Measurements from ENCODE around the gene TRABD2A.

TRABD2A gene

GRCh38 chr2:84847326-84848050 lies 33.4 kb downstream of the TRABD2A start:
- DNase-seq, result no peak

GRCh38 chr2:84846741-84847142 lies 34.1 kb downstream of the TRABD2A start:
- DNase-seq, result no peak

GRCh38 chr2:84846041-84846663 lies 34.7 kb downstream of the TRABD2A start:
- DNase-seq, result peak; percentile 66

- no peak for DNase-seq
These were observed 36.7 kb downstream of the TRABD2A start for GRCh38 chr2:84844141-84844540.

- DNase-seq, result no peak
These were observed 39.3 kb downstream of the TRABD2A start for GRCh38 chr2:84841577-84841976.

GRCh38 chr2:84840306-84840705 lies 40.6 kb downstream of the TRABD2A start:
- no peak for DNase-seq

- DNase-seq, result no peak
These were observed 41.0 kb downstream of the TRABD2A start for GRCh38 chr2:84839851-84840250.

GRCh38 chr2:84838434-84839145 lies 42.3 kb downstream of the TRABD2A start:
- DNase-seq, result no peak

- DNase-seq, result no peak
These were observed 44.7 kb downstream of the TRABD2A start for GRCh38 chr2:84836215-84836614.

- DNase-seq, result no peak
These were observed 47.3 kb downstream of the TRABD2A start for GRCh38 chr2:84833481-84834150.

- peak; percentile 34 for DNase-seq
These were observed 48.0 kb downstream of the TRABD2A start for GRCh38 chr2:84832772-84833461.

GRCh38 chr2:84830758-84831500 lies 50.0 kb downstream of the TRABD2A start:
- no peak for DNase-seq

- no peak for DNase-seq
These were observed 50.8 kb downstream of the TRABD2A start for GRCh38 chr2:84830095-84830494.

- no peak for DNase-seq
These were observed 51.2 kb downstream of the TRABD2A start for GRCh38 chr2:84829693-84830092.

GRCh38 chr2:84827978-84828575 lies 52.8 kb downstream of the TRABD2A start:
- DNase-seq, result no peak

- DNase-seq, result no peak
These were observed 57.1 kb downstream of the TRABD2A start for GRCh38 chr2:84823788-84824187.

- DNase-seq, result no peak
These were observed 57.7 kb downstream of the TRABD2A start for GRCh38 chr2:84823229-84823628.

GRCh38 chr2:84821806-84822205 lies 59.1 kb downstream of the TRABD2A start:
- DNase-seq, result no peak

- DNase-seq, result peak; percentile 72
These were observed 63.6 kb downstream of the TRABD2A start for GRCh38 chr2:84817239-84817655.

GRCh38 chr2:84816426-84817026 lies 64.4 kb downstream of the TRABD2A start:
- no peak for DNase-seq

- no peak for DNase-seq
These were observed 65.7 kb downstream of the TRABD2A start for GRCh38 chr2:84815146-84815545.
